Measurements from ENCODE around the gene OR2M3.

Gene OR2M3, protein sequence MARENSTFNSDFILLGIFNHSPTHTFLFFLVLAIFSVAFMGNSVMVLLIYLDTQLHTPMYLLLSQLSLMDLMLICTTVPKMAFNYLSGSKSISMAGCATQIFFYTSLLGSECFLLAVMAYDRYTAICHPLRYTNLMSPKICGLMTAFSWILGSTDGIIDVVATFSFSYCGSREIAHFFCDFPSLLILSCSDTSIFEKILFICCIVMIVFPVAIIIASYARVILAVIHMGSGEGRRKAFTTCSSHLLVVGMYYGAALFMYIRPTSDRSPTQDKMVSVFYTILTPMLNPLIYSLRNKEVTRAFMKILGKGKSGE

DNA sequence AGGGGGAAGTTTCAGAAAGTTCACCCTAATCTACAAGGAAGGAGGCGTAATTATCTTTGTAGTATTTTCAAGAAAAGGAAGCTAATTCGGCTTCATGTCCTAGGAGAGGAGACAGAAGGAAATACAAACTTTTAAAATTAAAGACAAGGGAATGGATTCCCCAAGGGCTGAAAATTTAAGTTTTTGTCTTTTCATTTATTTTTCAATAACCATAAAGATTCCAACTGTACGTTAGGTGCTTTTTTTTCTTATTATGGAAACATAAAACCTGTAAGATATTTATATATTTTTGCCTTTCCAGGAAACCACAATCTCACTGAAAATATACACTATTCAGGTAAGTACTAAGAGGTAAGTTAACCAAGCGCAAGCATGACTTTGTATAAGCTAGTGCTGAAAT, at the start of gene OR2M3:
OR2M3 (plus strand) TSS at position 301 of the 400 bp plus-strand sequence. CDS start 5,803 bp downstream, outside the sequence.
- TF ChIP-seq, protein P1, sequence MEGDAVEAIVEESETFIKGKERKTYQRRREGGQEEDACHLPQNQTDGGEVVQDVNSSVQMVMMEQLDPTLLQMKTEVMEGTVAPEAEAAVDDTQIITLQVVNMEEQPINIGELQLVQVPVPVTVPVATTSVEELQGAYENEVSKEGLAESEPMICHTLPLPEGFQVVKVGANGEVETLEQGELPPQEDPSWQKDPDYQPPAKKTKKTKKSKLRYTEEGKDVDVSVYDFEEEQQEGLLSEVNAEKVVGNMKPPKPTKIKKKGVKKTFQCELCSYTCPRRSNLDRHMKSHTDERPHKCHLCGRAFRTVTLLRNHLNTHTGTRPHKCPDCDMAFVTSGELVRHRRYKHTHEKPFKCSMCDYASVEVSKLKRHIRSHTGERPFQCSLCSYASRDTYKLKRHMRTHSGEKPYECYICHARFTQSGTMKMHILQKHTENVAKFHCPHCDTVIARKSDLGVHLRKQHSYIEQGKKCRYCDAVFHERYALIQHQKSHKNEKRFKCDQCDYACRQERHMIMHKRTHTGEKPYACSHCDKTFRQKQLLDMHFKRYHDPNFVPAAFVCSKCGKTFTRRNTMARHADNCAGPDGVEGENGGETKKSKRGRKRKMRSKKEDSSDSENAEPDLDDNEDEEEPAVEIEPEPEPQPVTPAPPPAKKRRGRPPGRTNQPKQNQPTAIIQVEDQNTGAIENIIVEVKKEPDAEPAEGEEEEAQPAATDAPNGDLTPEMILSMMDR (conservative IDR thresholded peaks at IDR 0.05; ENCODE audit: low read depth, low read length): no peak
- no peak for DNase-seq (ENCODE audit: low read depth)
- H3K4me3 ChIP-seq (ENCODE audit: low read length): no peak within 1 kb of the TSS

DNA sequence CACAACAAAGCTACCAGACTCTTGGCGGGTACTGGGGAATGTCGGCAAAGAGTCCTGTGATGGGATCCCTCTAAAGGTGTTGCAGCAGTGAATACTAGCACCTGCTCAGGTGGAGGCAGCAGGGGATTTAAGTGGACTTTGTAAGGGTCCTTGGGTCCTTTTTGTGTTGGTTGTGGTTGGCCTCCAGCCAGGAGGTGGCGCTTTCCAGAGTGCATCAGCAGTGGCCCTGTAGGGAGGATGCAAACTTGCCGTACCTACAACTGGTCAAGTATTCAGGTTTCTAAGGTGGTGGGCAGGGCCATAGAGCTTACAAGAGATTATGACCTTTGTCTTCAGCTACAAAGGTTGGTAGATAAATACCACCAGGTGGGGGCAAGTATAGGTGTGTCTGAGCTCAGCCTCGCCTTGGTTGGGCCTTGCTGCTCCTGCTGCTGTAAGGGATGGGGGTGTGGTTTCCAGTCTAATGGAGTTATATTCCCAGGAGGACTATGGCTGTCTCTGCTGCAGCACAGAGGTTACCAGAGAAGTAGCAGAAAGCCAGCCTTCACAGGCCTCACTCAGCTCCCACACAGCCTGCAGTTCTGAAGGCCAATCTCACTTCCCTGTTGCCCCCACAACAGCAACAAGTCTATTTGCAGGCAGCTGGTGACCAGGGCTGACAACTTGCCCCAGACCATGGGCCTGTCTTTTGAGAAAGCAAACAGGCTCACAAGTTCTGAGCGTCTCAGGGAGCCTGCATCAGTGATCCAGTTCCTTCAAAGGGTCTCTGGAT, 44.8 kb upstream of the OR2M3 start:
- TF ChIP-seq, protein P1 (conservative IDR thresholded peaks at IDR 0.05; ENCODE audit: low read depth, low read length): no peak
- no peak for DNase-seq (ENCODE audit: low read depth)
- no peak overlapping the region for H3K4me3 ChIP-seq (ENCODE audit: low read length)

DNA sequence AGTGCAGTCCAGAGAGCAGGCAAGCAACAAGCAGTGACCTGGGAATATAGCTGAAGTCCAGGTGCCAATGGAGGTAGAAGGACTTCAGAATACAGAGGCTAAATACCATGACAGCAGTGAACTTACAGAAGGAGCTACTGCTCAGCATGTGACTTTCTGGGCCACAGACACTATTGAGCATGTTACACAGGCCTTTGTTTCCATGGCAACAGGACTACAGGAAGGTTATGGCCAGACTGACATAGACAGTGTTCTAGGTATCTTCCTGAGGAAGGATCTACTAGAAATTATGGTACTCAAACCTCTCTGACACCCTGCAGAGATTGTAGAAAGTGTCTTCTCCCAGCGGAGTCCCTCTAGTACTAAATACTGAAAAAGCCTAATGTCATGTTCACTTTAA, 41.1 kb upstream of the OR2M3 start:
- TF ChIP-seq, protein P1 (conservative IDR thresholded peaks at IDR 0.05; ENCODE audit: low read depth, low read length): no peak
- H3K4me3 ChIP-seq (ENCODE audit: low read length): no peak overlapping the region
- no peak for DNase-seq (ENCODE audit: low read depth)

DNA sequence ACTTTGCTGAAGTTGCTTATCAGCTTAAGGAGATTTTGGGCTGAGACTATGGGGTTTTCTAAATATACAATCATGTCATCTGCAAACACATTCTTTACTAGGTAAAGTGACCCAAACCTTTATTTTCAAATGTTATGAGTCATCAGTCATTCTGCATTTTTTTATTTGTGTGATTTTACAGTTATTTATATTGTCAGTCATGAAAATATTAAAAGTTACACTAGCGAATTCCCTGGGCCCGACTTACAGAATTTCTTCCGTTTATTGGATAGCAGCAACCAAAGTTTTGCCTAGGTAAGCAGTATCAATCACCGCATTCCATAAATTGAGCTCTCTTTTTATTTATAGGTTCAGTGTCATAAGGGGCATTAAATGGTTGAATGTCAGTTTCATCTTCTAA, 38.3 kb upstream of the OR2M3 start:
- TF ChIP-seq, protein P1 (conservative IDR thresholded peaks at IDR 0.05; ENCODE audit: low read depth, low read length): no peak
- H3K4me3 ChIP-seq (ENCODE audit: low read length): no peak overlapping the region
- no peak for DNase-seq (ENCODE audit: low read depth)

DNA sequence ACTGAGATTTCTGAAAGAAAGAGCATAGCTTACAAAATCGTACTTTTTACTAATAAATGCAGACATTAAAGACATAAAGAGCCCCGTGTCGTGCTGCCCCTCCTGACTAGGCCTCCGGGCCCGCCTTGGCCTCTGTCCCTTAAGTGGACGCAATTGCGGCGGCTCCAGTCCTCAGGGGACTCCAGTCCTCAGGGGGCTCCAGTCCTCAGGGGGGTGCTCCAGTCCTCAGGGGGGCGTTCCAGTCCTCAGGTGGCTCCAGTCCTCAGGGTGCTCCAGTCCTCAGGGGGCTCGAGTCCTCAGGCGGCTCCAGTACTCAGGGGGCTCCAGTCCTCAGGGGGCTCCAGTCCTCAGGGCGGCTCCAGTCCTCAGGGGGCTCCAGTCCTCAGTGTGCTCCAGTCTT, 33.0 kb upstream of the OR2M3 start:
- no peak overlapping the region for H3K4me3 ChIP-seq (ENCODE audit: low read length)
- TF ChIP-seq, protein P1 (conservative IDR thresholded peaks at IDR 0.05; ENCODE audit: low read depth, low read length): no peak
- no peak for DNase-seq (ENCODE audit: low read depth)

DNA sequence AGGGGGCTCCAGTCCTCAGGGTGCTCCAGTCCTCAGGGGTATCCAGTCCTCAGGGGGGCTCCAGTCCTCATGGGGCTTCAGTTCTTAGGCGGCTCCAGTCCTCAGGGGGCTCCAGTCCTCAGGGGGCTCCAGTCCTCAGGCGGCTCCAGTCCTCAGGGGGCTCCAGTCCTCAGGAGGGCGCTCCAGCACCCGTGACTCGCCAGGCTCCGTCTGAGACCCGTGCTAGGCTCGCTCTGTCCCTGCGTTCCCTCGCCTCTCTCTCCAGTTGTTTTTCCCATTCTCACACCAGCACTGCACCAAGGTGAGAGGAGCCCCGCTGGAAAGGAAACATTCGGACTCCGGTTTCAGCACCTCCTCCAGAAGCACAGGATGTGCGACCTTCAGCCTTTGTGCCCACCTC, 31.9 kb upstream of the OR2M3 start:
- TF ChIP-seq, protein P1 (conservative IDR thresholded peaks at IDR 0.05; ENCODE audit: low read depth, low read length): no peak
- no peak for DNase-seq (ENCODE audit: low read depth)
- H3K4me3 ChIP-seq (ENCODE audit: low read length): no peak overlapping the region
